G401.6 (cell line): Measurements from ENCODE around the gene ZKSCAN7.
"Not testable (repeated sequence)": the region's sequence is repeated elsewhere in the genome, so short reads cannot be mapped to it uniquely, and the experiment has no call there.

Source experiments
- FAIRE-seq: peaks from 2 replicates; lab custom pipeline; 2012; peaks lifted over from hg19 to GRCh38; lab: Jason Lieb, UNC

The ZKSCAN7 gene

DNA sequence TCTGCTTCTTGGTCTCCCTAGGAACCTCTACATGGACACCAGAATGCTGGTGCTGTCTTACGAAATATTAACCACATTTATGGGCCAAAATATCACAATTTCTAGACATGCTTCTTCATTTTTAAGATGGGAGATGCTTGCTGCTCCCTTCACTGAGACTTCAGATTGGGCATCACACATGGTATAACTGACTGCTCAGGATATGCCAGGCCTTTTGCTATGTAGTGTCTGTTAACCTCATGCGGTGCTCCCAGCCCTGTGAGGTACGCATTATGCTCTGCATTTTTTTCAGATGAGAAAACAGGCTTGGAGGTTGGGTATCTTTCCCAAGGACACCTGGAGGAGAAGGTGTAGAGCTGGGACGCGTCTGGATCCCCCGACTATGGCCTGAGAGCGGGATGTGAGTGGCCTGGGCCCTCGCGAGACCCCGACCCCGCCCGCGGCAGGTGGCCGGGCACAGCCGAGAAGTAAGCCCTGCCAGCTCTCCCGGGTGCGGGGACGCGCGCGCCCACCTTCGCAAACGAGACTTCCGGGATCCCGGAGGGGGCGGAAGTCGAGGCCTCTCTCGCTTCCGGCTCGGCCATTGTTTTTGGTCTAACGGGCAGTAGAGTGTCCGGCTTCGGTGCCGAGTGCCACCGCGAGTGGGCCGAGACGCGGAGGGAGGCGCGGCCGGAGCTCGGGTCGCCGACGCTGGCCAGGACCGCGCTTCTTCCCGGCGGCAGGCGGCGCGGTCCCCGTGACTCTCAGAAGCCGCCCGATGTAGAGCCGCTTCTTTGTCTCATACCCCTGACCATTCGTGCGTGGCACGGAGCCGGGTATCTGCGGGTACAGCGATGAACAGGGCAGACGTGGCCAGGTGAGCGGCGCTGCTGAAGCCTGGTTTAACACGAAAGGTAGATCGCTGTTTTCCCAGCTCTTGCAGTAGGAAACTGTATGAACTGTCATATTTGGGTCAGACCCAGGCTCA, at the start of gene ZKSCAN7:
Gene ZKSCAN7 (plus strand): TSS at position 568 of the 967 bp plus-strand sequence. CDS start 1,855 bp downstream, outside the sequence.
- no peak for FAIRE-seq

DNA sequence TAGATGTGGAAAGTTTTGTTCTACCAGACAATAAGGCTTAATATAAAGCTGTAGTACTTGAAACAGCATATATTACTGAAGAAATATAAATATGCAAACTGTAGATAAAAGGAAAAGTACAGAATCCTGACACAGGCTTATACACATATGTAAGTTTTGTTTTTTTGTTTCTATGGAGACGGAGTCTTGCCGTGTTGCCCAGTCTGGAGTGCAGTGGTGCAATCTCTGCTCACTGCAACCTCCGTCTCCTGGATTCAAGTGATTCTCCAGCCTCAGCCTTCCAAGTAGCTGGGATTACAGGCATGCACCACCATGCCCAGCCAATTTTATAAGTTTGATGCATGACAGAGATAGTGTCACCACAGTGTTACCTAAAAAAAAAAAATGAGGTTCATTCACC, 48.4 kb upstream of the ZKSCAN7 start:
- FAIRE-seq: no peak

DNA sequence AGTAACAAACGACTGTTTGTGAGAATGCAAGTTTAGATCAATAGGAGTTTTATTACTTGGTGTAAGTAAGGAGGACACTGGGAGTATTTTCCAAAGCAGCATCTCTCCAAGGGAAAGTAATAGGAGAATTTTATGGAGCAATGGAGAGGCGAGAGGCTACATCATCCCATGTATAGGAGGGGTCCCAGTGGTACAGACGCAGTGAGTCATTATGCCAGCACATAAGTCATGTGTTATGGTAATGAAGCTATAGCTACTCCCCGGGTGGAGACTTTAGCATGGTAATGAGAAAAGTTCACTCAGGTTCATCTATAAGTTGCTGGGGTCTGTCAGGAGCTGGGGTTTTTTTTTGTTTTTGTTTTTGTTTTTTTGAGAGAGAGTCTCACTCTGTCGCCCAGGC, 48.0 kb upstream of the ZKSCAN7 start:
- no peak for FAIRE-seq

DNA sequence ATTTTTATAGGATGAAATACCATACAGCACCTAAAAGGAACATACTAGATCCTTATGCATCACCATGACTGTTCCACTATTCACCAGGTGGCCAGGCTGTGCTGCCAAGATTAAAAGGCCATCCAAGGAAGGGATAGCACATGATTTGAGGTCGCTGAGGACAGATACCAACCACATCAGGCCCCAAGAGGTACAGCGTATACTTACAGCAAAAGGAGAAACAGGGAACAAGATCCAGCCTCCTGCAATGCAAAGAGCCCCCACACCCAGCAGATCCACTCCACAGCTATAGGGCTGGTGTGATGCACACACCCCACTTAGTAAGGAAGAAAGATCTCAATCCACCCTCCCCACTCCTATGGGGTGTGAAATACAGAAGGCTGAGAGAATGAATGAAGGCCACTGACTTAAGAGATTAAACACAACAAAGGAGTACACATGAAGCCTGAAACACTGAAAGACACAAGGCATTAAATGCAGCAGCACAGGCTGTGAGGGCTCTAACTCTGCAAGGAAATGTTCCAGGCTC, 45.5 kb upstream of the ZKSCAN7 start:
- FAIRE-seq: no peak

- no peak for FAIRE-seq
These were observed 45.0 kb upstream of the ZKSCAN7 start for GRCh38 chr3:44510000-44510368.

DNA sequence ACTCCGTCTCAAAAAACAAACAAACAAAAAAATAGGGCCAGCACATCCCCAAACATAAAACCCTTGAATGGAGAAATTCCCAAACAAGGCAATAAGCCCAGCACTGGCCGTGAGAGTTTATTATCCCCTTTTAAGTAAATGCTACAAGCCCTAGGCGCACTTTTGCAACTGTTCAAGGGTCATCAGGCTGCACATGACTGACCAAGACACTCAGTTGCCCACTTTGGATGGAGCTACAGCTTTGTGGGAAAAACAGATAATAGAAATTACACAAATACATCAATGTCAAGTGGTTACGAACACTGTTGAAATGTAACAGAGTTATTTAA, 43.8 kb upstream of the ZKSCAN7 start:
- FAIRE-seq: no peak

GRCh38 chr3:44513513-44513912, 41.5 kb upstream of the ZKSCAN7 start:
- FAIRE-seq: no peak

DNA sequence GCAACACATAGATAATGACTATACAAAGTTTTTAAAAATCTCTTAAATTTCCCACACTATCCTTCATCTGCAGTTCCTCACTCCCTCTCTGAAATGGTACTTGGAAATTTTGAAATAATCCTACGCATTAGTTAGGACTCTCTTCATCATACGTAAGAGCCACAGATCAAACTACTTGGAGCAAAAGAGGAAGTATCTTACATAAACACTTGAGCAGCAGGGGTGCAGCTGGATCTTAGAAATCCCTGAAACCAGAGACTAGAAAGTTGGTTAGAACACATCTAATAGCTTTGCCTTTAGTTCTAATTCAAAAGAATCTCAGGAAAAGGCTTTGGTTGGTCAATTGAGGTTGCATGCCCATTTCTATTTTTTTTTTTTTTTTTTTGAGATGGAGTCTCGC, 38.8 kb upstream of the ZKSCAN7 start:
- FAIRE-seq: no peak

DNA sequence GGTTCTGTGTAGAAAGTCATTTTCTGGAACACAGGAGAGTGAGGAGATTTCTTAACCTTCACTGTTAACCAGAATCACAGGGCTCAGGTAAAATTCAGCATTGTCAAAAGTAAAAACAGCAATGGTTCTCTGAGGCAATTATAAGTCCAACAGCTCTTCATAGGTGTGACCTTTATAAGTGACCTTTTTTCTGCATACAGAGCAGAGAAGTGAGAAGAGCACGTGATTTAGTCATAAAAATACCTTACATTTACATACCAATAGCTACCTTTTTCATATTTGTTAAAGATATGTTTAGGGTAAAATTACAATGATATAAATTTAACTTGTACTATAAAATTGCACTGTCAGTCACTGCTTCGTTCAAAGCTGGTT, 36.2 kb upstream of the ZKSCAN7 start:
- FAIRE-seq: no peak

DNA sequence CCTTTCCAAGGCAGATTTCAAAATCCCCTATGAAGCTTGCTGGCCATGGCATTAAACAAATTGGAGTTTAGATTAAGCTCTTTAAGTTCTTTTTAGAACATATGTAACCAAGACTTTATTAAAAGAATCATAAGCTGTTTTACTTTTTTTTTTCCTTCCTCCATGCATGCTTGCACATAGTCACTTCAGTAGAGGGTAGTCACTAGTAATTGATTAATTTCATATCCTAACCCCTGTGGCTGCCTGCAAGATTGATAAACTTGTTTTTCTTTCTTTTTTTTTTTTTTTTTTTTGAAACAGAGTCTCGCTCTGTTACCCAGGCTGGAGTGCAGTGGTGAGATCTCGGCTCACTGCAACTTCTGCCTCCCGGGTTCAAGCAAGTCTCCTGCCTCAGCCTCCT, 33.3 kb upstream of the ZKSCAN7 start:
- FAIRE-seq: no peak

GRCh38 chr3:44522494-44522933, 32.5 kb upstream of the ZKSCAN7 start:
- FAIRE-seq: no peak

DNA sequence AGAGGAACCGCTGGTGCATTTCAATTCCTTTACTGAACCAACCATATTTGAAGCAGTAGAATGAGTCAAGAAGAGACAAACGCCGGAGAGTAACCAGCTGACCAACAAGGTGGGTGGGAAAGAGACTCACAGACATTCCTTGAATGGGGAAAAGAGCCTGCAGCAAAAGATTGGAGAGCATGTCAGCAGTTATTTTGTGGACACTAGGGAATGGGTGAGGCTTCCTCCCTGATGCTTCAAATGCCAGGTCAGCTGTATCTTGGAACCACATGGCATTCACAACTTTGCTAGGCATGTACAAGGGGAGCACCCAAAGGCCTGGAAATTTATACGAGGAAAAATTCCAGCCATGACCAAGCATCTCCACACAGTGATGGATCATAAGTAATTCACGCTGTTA, 29.9 kb upstream of the ZKSCAN7 start:
- FAIRE-seq: no peak

DNA sequence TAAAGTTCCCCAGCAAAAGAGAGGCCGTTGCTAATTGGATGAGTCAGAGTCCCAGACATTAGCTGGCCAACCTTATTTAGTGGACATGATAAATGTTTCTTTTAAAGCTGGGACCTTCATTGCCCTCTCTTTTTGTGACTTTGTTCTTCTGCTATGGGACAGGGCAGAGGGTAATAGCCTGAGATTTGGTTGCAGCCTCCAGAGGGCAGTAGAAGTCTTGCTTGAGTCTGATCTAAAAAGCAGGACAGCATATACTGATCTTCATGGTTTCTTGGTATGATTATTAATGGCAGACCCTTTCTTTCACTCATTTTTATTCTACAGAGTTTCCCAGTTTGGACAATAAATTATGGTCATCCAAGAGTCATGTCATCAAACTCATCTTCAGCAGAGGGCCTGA, 25.1 kb upstream of the ZKSCAN7 start:
- FAIRE-seq: no peak

- no peak for FAIRE-seq
These were observed 24.1 kb upstream of the ZKSCAN7 start for GRCh38 chr3:44530911-44531310.

DNA sequence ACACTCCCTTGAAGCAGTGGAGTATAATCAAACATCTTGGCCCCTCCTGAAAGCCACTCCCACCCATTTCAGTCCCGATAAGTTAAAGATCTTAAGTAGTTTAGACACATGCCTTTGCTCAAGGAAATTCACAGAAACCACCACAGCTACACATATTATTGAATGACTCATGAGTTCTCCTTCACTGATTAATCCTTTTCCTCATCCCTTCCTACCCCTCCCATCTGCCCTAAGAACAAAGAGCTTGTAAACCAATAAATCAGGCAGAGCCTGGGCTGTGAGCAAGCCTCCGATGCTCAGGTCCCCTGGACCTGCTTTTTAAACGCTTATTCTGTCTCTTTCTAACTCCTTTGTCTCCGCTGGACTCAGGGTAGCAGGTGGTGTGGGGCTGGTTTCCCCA, 20.3 kb upstream of the ZKSCAN7 start:
- FAIRE-seq: not testable (repeated sequence)

DNA sequence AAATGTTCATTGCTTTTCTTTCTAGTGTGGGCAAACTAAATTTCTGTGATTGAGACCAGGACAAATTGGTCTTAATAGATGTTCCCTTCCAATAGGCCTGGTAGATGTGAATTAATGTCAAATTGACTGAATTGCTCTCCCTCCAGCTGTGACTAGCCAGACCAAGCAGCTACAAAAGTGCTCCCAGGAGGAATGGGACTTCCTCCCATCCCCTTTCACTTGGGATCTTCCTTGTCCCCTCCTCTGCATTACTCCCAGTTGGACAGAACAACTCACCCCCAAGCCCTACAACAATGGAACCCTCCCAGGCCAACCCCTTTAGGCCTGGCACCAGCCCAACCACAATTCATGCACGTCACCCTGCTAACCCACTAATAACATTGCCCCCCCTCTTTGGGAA, 19.6 kb upstream of the ZKSCAN7 start:
- no peak for FAIRE-seq

DNA sequence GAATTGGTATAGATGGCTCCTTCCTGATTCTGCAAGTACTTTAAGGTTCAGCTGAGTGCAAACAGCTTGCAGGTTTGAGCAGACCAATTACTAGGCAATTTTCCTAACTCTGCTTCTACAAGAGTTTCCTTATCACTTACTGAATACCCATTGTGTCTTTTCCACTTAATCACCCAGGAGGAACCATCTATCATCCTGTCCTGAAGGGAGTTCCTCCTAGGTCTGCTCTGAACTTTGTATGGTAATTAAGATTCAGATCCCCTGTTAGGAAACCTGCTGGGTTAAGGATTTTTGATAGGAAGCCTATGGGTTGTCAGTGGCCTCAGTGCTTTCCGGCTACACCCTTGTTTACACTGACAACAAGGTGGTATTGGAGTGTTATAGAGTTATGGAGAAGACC, 10.2 kb upstream of the ZKSCAN7 start:
- FAIRE-seq: not testable (repeated sequence)

GRCh38 chr3:44555723-44556122, 730 bp downstream of the ZKSCAN7 start:
- no peak for FAIRE-seq

DNA sequence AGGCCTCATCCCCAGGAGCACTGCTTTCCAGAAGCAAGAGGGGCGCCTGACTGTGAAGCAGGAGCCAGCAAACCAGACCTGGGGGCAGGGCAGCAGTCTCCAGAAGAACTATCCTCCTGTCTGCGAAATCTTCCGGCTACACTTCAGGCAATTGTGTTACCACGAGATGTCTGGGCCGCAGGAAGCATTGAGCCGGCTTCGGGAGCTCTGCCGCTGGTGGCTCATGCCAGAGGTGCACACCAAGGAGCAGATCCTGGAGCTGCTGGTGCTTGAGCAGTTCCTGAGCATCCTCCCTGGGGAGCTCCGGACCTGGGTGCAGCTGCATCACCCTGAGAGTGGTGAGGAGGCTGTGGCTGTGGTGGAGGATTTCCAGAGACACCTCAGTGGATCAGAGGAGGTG, 2.1 kb downstream of the ZKSCAN7 start:
- FAIRE-seq: no peak

DNA sequence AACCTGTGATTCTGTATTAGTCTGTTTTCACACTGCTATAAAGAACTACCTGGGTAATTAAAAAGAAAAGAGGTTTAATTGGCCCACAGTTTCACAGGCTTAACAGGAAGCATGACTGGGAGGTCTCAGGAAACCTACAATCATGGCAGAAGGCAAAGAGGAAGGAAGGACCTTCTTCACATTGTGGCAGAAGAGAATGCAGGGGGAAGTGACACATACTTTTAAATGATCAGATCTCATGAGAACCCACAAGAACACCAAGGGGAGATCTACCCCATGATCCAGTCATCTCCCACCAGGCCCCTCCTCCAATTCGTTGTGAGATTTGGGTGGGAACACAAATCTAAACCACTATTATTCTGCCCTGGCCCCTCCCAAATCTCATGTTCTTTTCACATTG, 6.1 kb downstream of the ZKSCAN7 start:
- FAIRE-seq: no peak

DNA sequence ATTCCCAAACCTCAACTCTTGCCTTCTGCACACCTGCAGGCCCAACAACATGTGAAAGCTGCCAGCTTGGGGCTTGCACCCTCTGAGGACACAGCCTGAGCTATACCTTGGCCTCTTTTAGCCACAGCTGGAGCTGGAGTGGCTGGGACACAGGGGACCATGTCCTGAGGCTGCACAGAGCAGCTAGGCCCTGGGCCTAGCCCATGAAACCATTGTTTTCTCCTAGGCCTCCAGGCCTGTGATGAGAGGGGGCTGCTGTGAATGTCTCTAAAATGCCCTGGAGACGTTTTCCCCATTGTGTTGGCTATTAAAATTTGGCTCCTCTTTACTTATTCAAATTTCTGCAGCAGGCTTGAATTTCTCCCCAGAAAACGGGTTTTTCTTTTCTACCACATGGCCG, 7.2 kb downstream of the ZKSCAN7 start:
- no peak for FAIRE-seq

- FAIRE-seq: no peak
These were observed 13.6 kb downstream of the ZKSCAN7 start for GRCh38 chr3:44568561-44568960.

- FAIRE-seq: no peak
These were observed 16.0 kb downstream of the ZKSCAN7 start for GRCh38 chr3:44571024-44571423.

- no peak for FAIRE-seq
These were observed 21.6 kb downstream of the ZKSCAN7 start for GRCh38 chr3:44576613-44577012.
